SU-DHL-6 (cell line): ENCODE results near the gene KCNK16.

Experiments used
- H2AFZ ChIP-seq: fragments of 200-600 bp; sonication (generic); 2 replicates; pipeline ENCODE4 v1.6.1; 2014; ENCODE audit warnings: low read depth, mild to moderate bottlenecking, moderate library complexity, mixed read lengths, antibody characterized with exemption, low read length; ENCODE audit not compliant: severe bottlenecking
- H3F3A ChIP-seq: fragments of 200-600 bp; shearing (Covaris generic); 2 replicates; pipeline ENCODE4 v1.6.0; 2016; ENCODE audit warnings: antibody characterized with exemption, mild to moderate bottlenecking; ENCODE audit not compliant: insufficient read depth
- H3K27ac ChIP-seq: fragments of 200-600 bp; sonication (generic); 2 replicates; pipeline ENCODE4 v1.5.1; 2016; ENCODE audit warnings: low read depth, mild to moderate bottlenecking, low read length, moderate library complexity, mixed read lengths
- H3K27me3 ChIP-seq: fragments of 200-600 bp; sonication (generic), shearing (Covaris generic); 2 replicates; pipeline ENCODE4 v1.6.0; 2014; ENCODE audit warnings: mild to moderate bottlenecking, low read length
- H3K36me3 ChIP-seq: fragments of 200-600 bp; sonication (generic); 2 replicates; pipeline ENCODE4 v1.6.1; 2014; ENCODE audit warnings: mild to moderate bottlenecking, low read length, mixed read lengths
- H3K4me2 ChIP-seq: fragments of 300-600, 200-600 bp; shearing (Covaris generic), sonication (generic); 2 replicates; pipeline ENCODE4 v1.6.0; 2014; ENCODE audit warnings: low read length, low read depth, mild to moderate bottlenecking; ENCODE audit not compliant: poor library complexity, severe bottlenecking
- H3K4me3 ChIP-seq: fragments of 200-600 bp; sonication (generic); 2 replicates; pipeline ENCODE4 v1.5.1; 2014; ENCODE audit warnings: antibody characterized with exemption, low read length, mild to moderate bottlenecking, mixed read lengths; ENCODE audit not compliant: insufficient read depth, poor library complexity, severe bottlenecking
- H3K79me2 ChIP-seq: fragments of 200-600 bp; sonication (generic); 2 replicates; pipeline ENCODE4 v1.6.1; 2014; ENCODE audit warnings: mild to moderate bottlenecking, low read length, moderate library complexity; ENCODE audit not compliant: insufficient read depth
- H3K9ac ChIP-seq: fragments of 200-600 bp; sonication (generic); 2 replicates; pipeline ENCODE4 v1.7.0; 2014; ENCODE audit warnings: mild to moderate bottlenecking, low read length
- H3K9me2 ChIP-seq: fragments of 200-600 bp; sonication (generic); replicated peaks from 2 replicates; pipeline ENCODE4 v1.6.1; 2014; ENCODE audit warnings: low read length; ENCODE audit not compliant: insufficient read depth
- H3K9me3 ChIP-seq: fragments of 200-600 bp; sonication (generic); 2 replicates; pipeline ENCODE4 v1.6.1; 2014; ENCODE audit warnings: low read length, mixed read lengths; ENCODE audit not compliant: insufficient read depth
- H4K20me1 ChIP-seq: fragments of 200-600 bp; sonication (generic); 2 replicates; pipeline ENCODE4 v1.6.1; 2014; ENCODE audit warnings: low read depth, mild to moderate bottlenecking, antibody characterized with exemption, low read length, moderate library complexity, mixed read lengths
- EZH2phosphoT487 ChIP-seq: fragments of 200-600 bp; sonication (generic), shearing (Covaris generic); conservative IDR thresholded peaks from 2 replicates; pipeline ENCODE4 v1.6.1; 2018; ENCODE audit warnings: mild to moderate bottlenecking, antibody characterized with exemption, low read length, moderate library complexity, mixed read lengths
- TF ChIP-seq, protein P1 (sequence below): fragments of 200-600 bp; sonication (generic); IDR thresholded peaks from one replicate; pipeline ENCODE4 v1.5.1; 2017; ENCODE audit warnings: antibody characterized with exemption, mild to moderate bottlenecking, low read length, moderate library complexity; ENCODE audit not compliant: insufficient read depth, poor library complexity, severe bottlenecking

KCNK16 gene

DNA sequence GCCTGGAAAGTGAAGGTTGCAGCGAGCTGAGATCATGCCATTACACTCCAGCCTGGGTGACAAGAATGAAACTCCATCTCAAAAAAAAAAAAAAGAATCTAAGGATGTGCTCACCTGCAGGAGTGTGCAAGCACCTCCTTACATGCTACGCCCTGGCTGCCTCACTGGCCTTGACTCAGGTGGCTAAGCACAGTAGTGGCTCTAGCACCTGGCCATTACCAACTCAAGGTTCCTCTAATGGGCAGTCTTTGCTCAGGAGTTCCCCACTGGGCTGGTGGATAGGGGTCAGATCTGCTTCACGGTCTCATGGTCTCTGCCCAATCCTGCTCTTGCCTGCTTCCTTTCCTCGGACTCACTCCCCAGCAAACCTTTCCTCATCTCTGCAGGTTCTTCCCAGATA lies 48.0 kb downstream of the KCNK16 start:
- H2AFZ ChIP-seq, result no peak overlapping the region
- H3K4me2 ChIP-seq, result no peak overlapping the region
- H3K9me2 ChIP-seq, result no peaks in the 10 kb centered on the region
- H3K36me3 ChIP-seq, result no peaks in the 10 kb centered on the region
- H3K27me3 ChIP-seq, result no peaks in the 10 kb centered on the region
- no peak overlapping the region for H3K27ac ChIP-seq
- no peaks in the 10 kb centered on the region for H3F3A ChIP-seq
- no peak overlapping the region for H3K9ac ChIP-seq
- no peaks in the 10 kb centered on the region for H3K9me3 ChIP-seq
- TF ChIP-seq EZH2phosphoT487, result no peak
- TF ChIP-seq, protein P1, sequence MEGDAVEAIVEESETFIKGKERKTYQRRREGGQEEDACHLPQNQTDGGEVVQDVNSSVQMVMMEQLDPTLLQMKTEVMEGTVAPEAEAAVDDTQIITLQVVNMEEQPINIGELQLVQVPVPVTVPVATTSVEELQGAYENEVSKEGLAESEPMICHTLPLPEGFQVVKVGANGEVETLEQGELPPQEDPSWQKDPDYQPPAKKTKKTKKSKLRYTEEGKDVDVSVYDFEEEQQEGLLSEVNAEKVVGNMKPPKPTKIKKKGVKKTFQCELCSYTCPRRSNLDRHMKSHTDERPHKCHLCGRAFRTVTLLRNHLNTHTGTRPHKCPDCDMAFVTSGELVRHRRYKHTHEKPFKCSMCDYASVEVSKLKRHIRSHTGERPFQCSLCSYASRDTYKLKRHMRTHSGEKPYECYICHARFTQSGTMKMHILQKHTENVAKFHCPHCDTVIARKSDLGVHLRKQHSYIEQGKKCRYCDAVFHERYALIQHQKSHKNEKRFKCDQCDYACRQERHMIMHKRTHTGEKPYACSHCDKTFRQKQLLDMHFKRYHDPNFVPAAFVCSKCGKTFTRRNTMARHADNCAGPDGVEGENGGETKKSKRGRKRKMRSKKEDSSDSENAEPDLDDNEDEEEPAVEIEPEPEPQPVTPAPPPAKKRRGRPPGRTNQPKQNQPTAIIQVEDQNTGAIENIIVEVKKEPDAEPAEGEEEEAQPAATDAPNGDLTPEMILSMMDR, result no peak
- H3K4me3 ChIP-seq, result no peak overlapping the region
- H3K79me2 ChIP-seq, result no peaks in the 10 kb centered on the region
- H4K20me1 ChIP-seq, result no peaks in the 10 kb centered on the region

DNA sequence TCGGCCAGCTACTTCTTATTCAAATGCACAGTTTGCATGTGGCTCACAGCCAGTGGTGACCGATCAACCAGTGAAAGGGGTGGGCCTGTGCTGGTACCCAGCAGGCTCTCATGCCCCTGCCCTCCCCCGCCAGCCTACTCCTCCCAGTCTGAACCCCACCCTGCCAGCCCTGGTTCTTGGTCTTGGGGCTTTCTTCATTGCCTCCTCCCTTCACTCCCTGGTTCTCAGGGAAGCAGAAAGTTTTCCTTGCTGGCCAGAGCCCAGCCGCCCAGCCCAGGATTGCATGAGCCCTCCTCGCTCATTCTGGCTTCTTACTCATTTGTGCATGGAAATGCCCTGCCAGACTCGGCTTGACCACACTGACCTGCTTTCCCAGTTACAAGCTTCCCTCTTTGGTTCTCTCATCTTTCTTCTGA lies 49.1 kb downstream of the KCNK16 start:
- H3K36me3 ChIP-seq, result no peaks in the 10 kb centered on the region
- no peak overlapping the region for H2AFZ ChIP-seq
- no peaks in the 10 kb centered on the region for H3K79me2 ChIP-seq
- H3K9me3 ChIP-seq, result no peaks in the 10 kb centered on the region
- no peak for TF ChIP-seq EZH2phosphoT487
- TF ChIP-seq, protein P1, result no peak
- H3K9ac ChIP-seq, result no peak overlapping the region
- no peak overlapping the region for H3K4me3 ChIP-seq
- H3K27ac ChIP-seq, result no peak overlapping the region
- no peaks in the 10 kb centered on the region for H3K9me2 ChIP-seq
- no peaks in the 10 kb centered on the region for H3K27me3 ChIP-seq
- H4K20me1 ChIP-seq, result no peaks in the 10 kb centered on the region
- H3F3A ChIP-seq, result no peaks in the 10 kb centered on the region
- H3K4me2 ChIP-seq, result no peak overlapping the region

DNA sequence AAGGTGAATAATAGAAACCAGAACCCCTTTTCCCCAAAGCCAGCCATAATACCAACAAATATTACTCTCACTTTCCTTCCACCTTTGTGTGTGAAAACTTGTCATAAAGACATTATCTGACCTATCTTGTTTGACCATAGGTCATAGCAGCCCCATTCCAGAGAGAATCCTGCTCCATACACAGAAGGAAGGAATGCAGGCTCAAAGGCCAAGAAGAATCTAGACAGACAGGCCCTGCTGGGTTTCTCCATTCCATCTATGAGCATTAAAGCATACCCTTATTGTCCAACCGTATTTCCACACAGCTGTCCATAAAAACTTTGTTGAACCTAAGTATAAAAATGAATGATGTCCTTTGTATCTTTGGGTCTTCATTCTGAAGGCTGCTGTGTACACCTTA lies 52.5 kb downstream of the KCNK16 start:
- H3K9ac ChIP-seq, result no peak overlapping the region
- H3K9me3 ChIP-seq, result no peaks in the 10 kb centered on the region
- no peak overlapping the region for H3K4me2 ChIP-seq
- no peaks in the 10 kb centered on the region for H4K20me1 ChIP-seq
- H3K9me2 ChIP-seq, result no peaks in the 10 kb centered on the region
- no peaks in the 10 kb centered on the region for H3K36me3 ChIP-seq
- no peak for TF ChIP-seq EZH2phosphoT487
- TF ChIP-seq, protein P1, result no peak
- H3K27me3 ChIP-seq, result no peaks in the 10 kb centered on the region
- no peaks in the 10 kb centered on the region for H3K79me2 ChIP-seq
- no peaks in the 10 kb centered on the region for H3F3A ChIP-seq
- no peak overlapping the region for H2AFZ ChIP-seq
- H3K27ac ChIP-seq, result no peak overlapping the region
- H3K4me3 ChIP-seq, result no peak overlapping the region
